CD4-positive, alpha-beta T cell (primary cell): ENCODE results near the gene SYPL1. TPM values are rescaled to one million over a fixed set of nuclear protein-coding genes. Genes with fewer than 3 reads are reported as not detected.

Source experiments
- ATAC-seq: fragments of 200-7000 bp; cut with Tn5 transposase; one replicate; pipeline ENCODE4 v1.10.0; 2022; ENCODE audit warnings: mild to moderate bottlenecking; ENCODE audit not compliant: poor library complexity
- CTCF ChIA-PET: fragments of 350-600 bp; sonication (Branson Sonifier 250); formaldehyde crosslinking; loops from one replicate; lab custom pipeline; 2021; ENCODE audit warnings: antibody characterized with exemption, inconsistent platforms; lab: Charles Lee
- POLR2A ChIA-PET: fragments of 350-600 bp; sonication (Branson Sonifier 250); formaldehyde crosslinking; loops from one replicate; lab custom pipeline; 2021; ENCODE audit warnings: antibody characterized with exemption, inconsistent platforms; lab: Charles Lee
- DNase-seq, 14 experiments: peaks; one replicate each; pipeline ENCODE4 v3.0.0-alpha.2; 2013 to 2020; ENCODE audit warnings: mixed read lengths in 2 of 14
- H3K27ac ChIP-seq, 2 donors: one replicate each; pipeline versions ENCODE4 v1.5.1 to v1.7.0; 2013; ENCODE audit warnings: low read length in 2 of 2, low read depth in 1 of 2, mild to moderate bottlenecking in 1 of 2
- H3K27me3 ChIP-seq, 2 experiments: 1 replicate in 1 of 2; 2 replicates in 1 of 2; pipeline versions ENCODE4 v1.6.1 to v1.7.0; 2013; ENCODE audit warnings: low read length in 2 of 2, control low read depth in 1 of 2, mild to moderate bottlenecking in 1 of 2, moderate library complexity in 1 of 2; ENCODE audit not compliant: insufficient read depth in 2 of 2, control insufficient read depth in 1 of 2
- H3K36me3 ChIP-seq: one replicate; pipeline ENCODE4 v1.6.1; 2013; ENCODE audit warnings: low read length, control low read depth; ENCODE audit not compliant: insufficient read depth
- H3K4me1 ChIP-seq: one replicate; pipeline ENCODE4 v1.6.1; 2013; ENCODE audit warnings: low read length, control low read depth; ENCODE audit not compliant: insufficient read depth
- H3K4me3 ChIP-seq: one replicate; pipeline ENCODE4 v1.5.1; 2013; ENCODE audit warnings: mild to moderate bottlenecking, low read length, moderate library complexity
- H3K9me3 ChIP-seq, 2 experiments: 1 replicate in 1 of 2; 2 replicates in 1 of 2; pipeline versions ENCODE4 v1.6.1 to v1.7.0; 2013; ENCODE audit warnings: low read length in 2 of 2, mild to moderate bottlenecking in 2 of 2, control low read depth in 1 of 2, moderate library complexity in 1 of 2; ENCODE audit not compliant: control insufficient read depth in 1 of 2, insufficient read depth in 1 of 2
- H3K27ac Mint-ChIP-seq: one replicate; pipeline ENCODE4 v1.8.0; 2020; ENCODE audit warnings: mixed read lengths
- H3K27me3 Mint-ChIP-seq: one replicate; pipeline ENCODE4 v1.8.0; 2021; ENCODE audit warnings: mixed read lengths
- H3K36me3 Mint-ChIP-seq: one replicate; pipeline ENCODE4 v1.8.0; 2021; ENCODE audit warnings: low read depth, mixed read lengths
- H3K4me1 Mint-ChIP-seq: one replicate; pipeline ENCODE4 v1.8.0; 2021; ENCODE audit warnings: low read depth, mixed read lengths
- H3K4me3 Mint-ChIP-seq: one replicate; pipeline ENCODE4 v1.8.0; 2020; ENCODE audit warnings: mild to moderate bottlenecking, mixed read lengths
- H3K9me3 Mint-ChIP-seq: one replicate; pipeline ENCODE4 v1.8.0; 2020; ENCODE audit warnings: mixed read lengths
- CTCF ChIP-seq: fragments of 200-600 bp; IDR thresholded peaks from one replicate; pipeline ENCODE4 v1.8.0; 2022; ENCODE audit warnings: antibody characterized with exemption, mild to moderate bottlenecking
- intact Hi-C, 2 experiments: fragments of 100-400 bp; cut with DNase I in 1 of 2; cut with micrococcal nuclease in 1 of 2; formaldehyde crosslinking; loops; one replicate each; pipeline versions ENCODE4 v1.15.1 to v1.9.0; 2023 to 2025; cut with DNase I, micrococcal nuclease
- total RNA-seq, 174 experiments: library from RNA in 2 of 174; stranded (reverse) in 2 of 174; gene quantifications; one replicate each; pipeline ENCODE4 v1.2.3 and lab custom pipeline; 2021 to 2026

SYPL1 gene
- total RNA-seq, 2 experiments from 2014 or later: 51.2 to 53.1 TPM

- DNase-seq (peak in 3 of 14 experiments; percentile 19 to 32 (median 24)), ATAC-seq (no peak)
- H3K9me3 ChIP-seq: no peaks in the 10 kb centered on the region
- Mint-ChIP-seq H3K36me3 (no peaks in the 10 kb centered on the region), H3K4me1 (peaks cover 27% of the 10 kb centered on the region), H3K4me3 (no peak overlapping the region), H3K9me3 (no peaks in the 10 kb centered on the region), H3K27me3 (no peaks in the 10 kb centered on the region), H3K27ac (no peak overlapping the region)
- H3K4me1 ChIP-seq: peaks cover 15% of the 10 kb centered on the region
- CTCF ChIA-PET: interaction anchor here (0.8 to 4.0 kb wide), 3 partner anchors 13 to 97 kb away, joined by 3 to 52 read pairs (median 4); no protein-coding TSS in a partner anchor
- intact Hi-C loops: loop anchor here (1.0 to 10.0 kb wide), 5 partner anchors 37 to 407 kb away; partner anchors contain the start of gene SYPL1 (in 1 of the 2)
- H3K36me3 ChIP-seq: no peaks in the 10 kb centered on the region
- no peak overlapping the region for H3K4me3 ChIP-seq
- no peak for TF ChIP-seq CTCF
- no peaks in the 10 kb centered on the region for H3K27me3 ChIP-seq
- no peak overlapping the region for H3K27ac ChIP-seq
- POLR2A ChIA-PET: interaction anchor here (0.7 to 3.6 kb wide), 3 partner anchors 13 to 95 kb away, joined by 3 to 15 read pairs (median 13); partner anchors contain the start of gene SYPL1
These were observed 53.9 kb downstream of the SYPL1 start for GRCh38 chr7:106057962-106058927.

GRCh38 chr7:106057204-106057961 is 54.7 kb downstream of the SYPL1 start:
- H3K27ac ChIP-seq: no peak overlapping the region
- ChIA-PET POLR2A (interaction anchor here (0.7 to 3.6 kb wide), 3 partner anchors 14 to 96 kb away, joined by 3 to 15 read pairs (median 13); partner anchors contain the start of gene SYPL1), CTCF (interaction anchor here (1.2 to 4.0 kb wide), 4 partner anchors 79 to 410 kb away, joined by 3 to 52 read pairs (median 4); no protein-coding TSS in a partner anchor)
- no peak overlapping the region for H3K4me3 ChIP-seq
- TF ChIP-seq CTCF: no peak
- peak; percentile 16 for ATAC-seq
- H3K4me1 Mint-ChIP-seq: peaks cover 22% of the 10 kb centered on the region
- intact Hi-C loops: loop anchor here (1.0 to 10.0 kb wide), 5 partner anchors 37 to 407 kb away; partner anchors contain the start of gene SYPL1 (in 1 of the 2)
- DNase-seq: no peak
- no peaks in the 10 kb centered on the region for H3K27me3 Mint-ChIP-seq
- peaks cover 15% of the 10 kb centered on the region for H3K4me1 ChIP-seq
- H3K9me3 Mint-ChIP-seq: no peaks in the 10 kb centered on the region
- no peaks in the 10 kb centered on the region for H3K27me3 ChIP-seq
- H3K9me3 ChIP-seq: no peaks in the 10 kb centered on the region
- no peaks in the 10 kb centered on the region for H3K36me3 Mint-ChIP-seq
- no peak overlapping the region for H3K27ac Mint-ChIP-seq
- no peaks in the 10 kb centered on the region for H3K36me3 ChIP-seq
- H3K4me3 Mint-ChIP-seq: no peak overlapping the region
